Lower leg skin (tissue), 3 donors: ENCODE measurements around the gene ADAMTSL2.

Experiments used
- CTCF ChIP-seq, 3 donors: fragments of 450-650 bp; IDR thresholded peaks; one replicate each; pipeline ENCODE4 v1.5.1; 2016; ENCODE audit warnings: antibody characterized with exemption in 3 of 3, mild to moderate bottlenecking in 3 of 3, moderate library complexity in 2 of 3
- POLR2A ChIP-seq, 2 donors: fragments of 450-650 bp; IDR thresholded peaks; one replicate each; pipeline ENCODE4 v1.6.1; 2016 to 2017; ENCODE audit warnings: antibody characterized with exemption in 2 of 2, mild to moderate bottlenecking in 1 of 2, moderate library complexity in 1 of 2

- no peak for TF ChIP-seq CTCF (IDR thresholded peaks at IDR 0.05)
- no peak for TF ChIP-seq POLR2A (IDR thresholded peaks at IDR 0.05)
These were observed 888 bp downstream of the ADAMTSL2 start for GRCh38 chr9:133535306-133535877.
